ENCODE data around the gene RNU5D-1.

DNA sequence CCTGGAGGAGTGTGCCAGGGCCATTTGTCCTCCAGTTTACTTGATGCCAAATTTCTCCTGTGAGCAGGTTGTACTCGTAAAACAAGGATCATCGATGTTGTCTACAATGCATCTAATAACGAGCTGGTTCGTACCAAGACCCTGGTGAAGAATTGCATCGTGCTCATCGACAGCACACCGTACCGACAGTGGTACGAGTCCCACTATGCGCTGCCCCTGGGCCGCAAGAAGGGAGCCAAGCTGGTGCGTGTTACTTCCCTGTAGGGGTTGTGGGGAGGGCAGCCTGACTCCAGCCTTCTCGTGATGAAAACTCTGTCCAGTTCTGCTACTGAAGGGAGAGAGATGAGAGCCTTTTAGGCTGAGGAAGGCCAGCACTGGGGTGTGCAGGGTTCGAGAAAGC lies 46.6 kb upstream of the RNU5D-1 start:
- TF ChIP-seq CTCF (IDR thresholded peaks at IDR 0.05) (no peak), EP300 (IDR thresholded peaks at IDR 0.05) (no peak)
